NCI-H2196 (cell line): ENCODE results near the gene SIDT1.
A peak's percentile ranks its signal among the peaks of the same experiment; 100 is the strongest.

ENCODE experiments used
- DNase-seq: peaks from one replicate; lab custom pipeline; 2025; ENCODE audit not compliant: unreplicated experiment; lab: John Stamatoyannopoulos, UW

Gene SIDT1

GRCh38 chr3:113531826-113532697, at the start of gene SIDT1:
Gene SIDT1, plus strand, starts transcription at chr3:113532555. Its CDS starts 467 bp downstream, at chr3:113533022.
- DNase-seq, result peak; percentile 45

GRCh38 chr3:113485161-113485609, 47.2 kb upstream of the SIDT1 start:
- DNase-seq, result no peak

- peak; percentile 62 for DNase-seq
Observed at GRCh38 chr3:113495035-113495434, 37.3 kb upstream of the SIDT1 start.

GRCh38 chr3:113496924-113497323, 35.4 kb upstream of the SIDT1 start:
- DNase-seq, result peak; percentile 34

- no peak for DNase-seq
Observed at GRCh38 chr3:113498221-113499005, 33.9 kb upstream of the SIDT1 start.

GRCh38 chr3:113499081-113499480, 33.3 kb upstream of the SIDT1 start:
- DNase-seq, result no peak

- DNase-seq, result no peak
Observed at GRCh38 chr3:113501597-113501996, 30.8 kb upstream of the SIDT1 start.

GRCh38 chr3:113505867-113506266, 26.5 kb upstream of the SIDT1 start:
- no peak for DNase-seq

- DNase-seq, result no peak
Observed at GRCh38 chr3:113507501-113508067, 24.8 kb upstream of the SIDT1 start.

GRCh38 chr3:113508966-113509365, 23.4 kb upstream of the SIDT1 start:
- no peak for DNase-seq

GRCh38 chr3:113514265-113514769, 18.0 kb upstream of the SIDT1 start:
- DNase-seq, result no peak

GRCh38 chr3:113516115-113516505, 16.2 kb upstream of the SIDT1 start:
- no peak for DNase-seq

- no peak for DNase-seq
Observed at GRCh38 chr3:113521981-113522380, 10.4 kb upstream of the SIDT1 start.

GRCh38 chr3:113523241-113523640, 9.1 kb upstream of the SIDT1 start:
- no peak for DNase-seq

GRCh38 chr3:113532698-113533533, 561 bp downstream of the SIDT1 start:
- DNase-seq, result peak; percentile 27

- no peak for DNase-seq
Observed at GRCh38 chr3:113533534-113533892, 1.2 kb downstream of the SIDT1 start.

GRCh38 chr3:113534365-113534764, 2.0 kb downstream of the SIDT1 start:
- DNase-seq, result no peak

- DNase-seq, result no peak
Observed at GRCh38 chr3:113535898-113536297, 3.5 kb downstream of the SIDT1 start.

- DNase-seq, result peak; percentile 76
Observed at GRCh38 chr3:113536627-113537101, 4.3 kb downstream of the SIDT1 start.

- peak; percentile 29 for DNase-seq
Observed at GRCh38 chr3:113537155-113537554, 4.8 kb downstream of the SIDT1 start.
